ENCODE measurements around the gene SPG7. TPM values are rescaled to one million over a fixed set of nuclear protein-coding genes. Genes with fewer than 3 reads are reported as not detected.

Gene SPG7
- total and polyA plus RNA-seq, 9 of the 15 experiments (the other 6 are each of a cell fraction or from before 2014, with no cell fraction given): 5.8 to 89.1 (median 49.4) TPM

DNA sequence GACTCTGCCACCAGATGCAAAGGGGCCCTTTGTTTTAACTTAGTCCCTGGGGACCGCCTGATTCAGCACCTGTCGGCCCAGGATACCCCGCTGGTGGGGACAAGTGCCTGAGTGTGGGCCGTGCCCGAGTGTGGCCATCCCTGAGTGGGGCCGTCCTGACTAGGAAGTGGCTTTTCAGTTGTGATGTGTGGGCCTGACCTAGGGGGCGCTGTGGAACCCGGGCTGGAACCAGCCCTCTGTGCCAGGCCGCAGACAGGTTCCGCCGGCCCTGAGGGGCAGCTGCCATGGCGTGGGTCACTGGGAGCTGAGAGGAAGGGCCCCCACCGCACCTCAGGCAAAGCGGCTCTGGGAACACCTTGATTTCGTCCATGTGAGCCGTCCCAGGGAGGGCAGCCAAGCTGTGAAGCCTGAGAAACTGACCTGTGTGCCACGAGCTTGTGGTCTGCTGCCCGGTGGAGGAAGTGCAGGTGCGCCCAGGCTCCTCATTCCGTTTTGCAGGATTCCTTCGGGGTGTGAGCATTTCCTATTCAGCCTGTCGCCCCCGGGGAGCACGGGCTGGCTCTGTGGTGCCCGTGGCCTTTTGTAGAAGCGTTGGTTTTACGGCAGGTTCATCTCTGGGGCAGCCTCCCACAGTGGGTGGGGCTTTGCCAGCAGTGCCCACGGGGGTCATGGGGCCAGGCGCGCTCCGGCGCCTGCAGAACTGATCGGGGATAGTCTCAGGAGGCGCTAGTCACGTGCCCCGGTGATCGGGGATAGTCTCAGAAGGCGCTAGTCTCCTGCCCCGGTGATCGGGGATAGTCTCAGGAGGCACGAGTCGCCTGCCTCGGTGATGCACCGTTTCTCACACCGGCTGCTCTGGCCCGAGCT lies 57.5 kb downstream of the SPG7 start:
- intact Hi-C loops (cut with micrococcal nuclease): loop anchor here (10.0 kb wide), 1 partner anchor 761 kb away; the partner anchor contains the start of gene CDT1
- CTCF ChIA-PET (ENCODE audit: low intra/inter-chr PET ratio): no interaction called here
- peak overlapping the region; percentile 21; the same call in 1 of the 3 replicates for H3K27ac ChIP-seq (ENCODE audit: extremely low read depth, low read depth, low read length)
- H2AFZ ChIP-seq (ENCODE audit: low read depth, low read length): peak overlapping the region; percentile 10; the same call in 1 of the 2 replicates
- DNase-seq (ENCODE audit: extremely low read depth in 1 of 4, low spot score in 3 of 4) (peak; percentile 59 to 81 (median 61)), ATAC-seq (peak; percentile 58), FAIRE-seq (no peak)
- 1% methylated on average over 46 of the region's 46 CpGs for WGBS (ENCODE audit: insufficient coverage, low coverage, missing lambda C conversion rate)
- BruUV-seq (replicated peaks): no TSS peak
- peaks cover 39% of the 10 kb centered on the region for H3K79me2 ChIP-seq (ENCODE audit: control insufficient read depth, insufficient read depth, low read length)
- H3K4me2 ChIP-seq (ENCODE audit: insufficient read depth, low read length): peak overlapping the region; percentile 99
- H3K9me3 ChIP-seq (replicated peaks; ENCODE audit: control insufficient read depth, insufficient read depth, low read depth, low read length): 0 out of 2 replicates have a peak, but pooled peaks cover 2% of the 10 kb centered on the region
- peak overlapping the region; percentile 17 to 90; a peak in 3 of 4 replicates for H3K9ac ChIP-seq (ENCODE audit: insufficient read depth in 1 of 2, low read depth in 2 of 2, low read length in 2 of 2)
- H3K27me3 ChIP-seq (ENCODE audit: control insufficient read depth in 2 of 2, insufficient read depth in 2 of 2, low read length in 2 of 2): no peaks in the 10 kb centered on the region; a peak in 1 of 5 replicates
- in situ Hi-C loops (cut with MboI): no loop called here
- peaks cover 60% of the 10 kb centered on the region for H4K20me1 ChIP-seq (replicated peaks; ENCODE audit: control insufficient read depth, insufficient read depth, low read length)
- POLR2A ChIA-PET: interaction anchor here (0.5 to 2.7 kb wide), 10 partner anchors 8 to 1925 kb away, joined by 3 to 15 read pairs (median 4); partner anchors contain the start of genes CPNE7 and VPS9D1
- peak overlapping the region; percentile 7; the same call in 1 of the 2 replicates for H3K4me3 ChIP-seq
- H3K36me3 ChIP-seq (ENCODE audit: control insufficient read depth, insufficient read depth, low read length): peaks cover 40% of the 10 kb centered on the region
- peaks cover 39 to 65% of the 10 kb centered on the region in 2 experiments for H3K4me1 ChIP-seq (replicated peaks in 1 of 2; ENCODE audit: control insufficient read depth in 2 of 2, insufficient read depth in 2 of 2, low read length in 2 of 2)
- H3K9me1 ChIP-seq (ENCODE audit: control insufficient read depth, insufficient read depth, low read length): peaks cover 6% of the 10 kb centered on the region
- TF ChIP-seq, protein P1, sequence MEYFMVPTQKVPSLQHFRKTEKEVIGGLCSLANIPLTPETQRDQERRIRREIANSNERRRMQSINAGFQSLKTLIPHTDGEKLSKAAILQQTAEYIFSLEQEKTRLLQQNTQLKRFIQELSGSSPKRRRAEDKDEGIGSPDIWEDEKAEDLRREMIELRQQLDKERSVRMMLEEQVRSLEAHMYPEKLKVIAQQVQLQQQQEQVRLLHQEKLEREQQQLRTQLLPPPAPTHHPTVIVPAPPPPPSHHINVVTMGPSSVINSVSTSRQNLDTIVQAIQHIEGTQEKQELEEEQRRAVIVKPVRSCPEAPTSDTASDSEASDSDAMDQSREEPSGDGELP (CRISPR knock-in tag; IDR thresholded peaks at IDR 0.05; ENCODE audit: borderline replicate concordance): peak; percentile 61; the same call in 1 of the 2 replicates
- TF ChIP-seq RFX5 (IDR thresholded peaks at IDR 0.05; ENCODE audit: low read depth, low read length) (no peak), CREB1 (IDR thresholded peaks at IDR 0.05) (0 out of 2 replicates have a peak, but pooled peaks have one; percentile 33), CREB1 (CRISPR knock-in tag; IDR thresholded peaks at IDR 0.05) (no peak), ADNP (tag; IDR thresholded peaks at IDR 0.05) (peak; percentile 37; the same call in 1 of the 2 replicates), MYNN (IDR thresholded peaks at IDR 0.05) (peak; percentile 23; the same call in 1 of the 2 replicates), MYNN (CRISPR knock-in tag; IDR thresholded peaks at IDR 0.05) (no peak)
- TF ChIP-seq, protein P2, sequence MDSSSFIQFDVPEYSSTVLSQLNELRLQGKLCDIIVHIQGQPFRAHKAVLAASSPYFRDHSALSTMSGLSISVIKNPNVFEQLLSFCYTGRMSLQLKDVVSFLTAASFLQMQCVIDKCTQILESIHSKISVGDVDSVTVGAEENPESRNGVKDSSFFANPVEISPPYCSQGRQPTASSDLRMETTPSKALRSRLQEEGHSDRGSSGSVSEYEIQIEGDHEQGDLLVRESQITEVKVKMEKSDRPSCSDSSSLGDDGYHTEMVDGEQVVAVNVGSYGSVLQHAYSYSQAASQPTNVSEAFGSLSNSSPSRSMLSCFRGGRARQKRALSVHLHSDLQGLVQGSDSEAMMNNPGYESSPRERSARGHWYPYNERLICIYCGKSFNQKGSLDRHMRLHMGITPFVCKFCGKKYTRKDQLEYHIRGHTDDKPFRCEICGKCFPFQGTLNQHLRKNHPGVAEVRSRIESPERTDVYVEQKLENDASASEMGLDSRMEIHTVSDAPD (CRISPR knock-in tag; IDR thresholded peaks at IDR 0.05): no peak
- TF ChIP-seq, protein P3, sequence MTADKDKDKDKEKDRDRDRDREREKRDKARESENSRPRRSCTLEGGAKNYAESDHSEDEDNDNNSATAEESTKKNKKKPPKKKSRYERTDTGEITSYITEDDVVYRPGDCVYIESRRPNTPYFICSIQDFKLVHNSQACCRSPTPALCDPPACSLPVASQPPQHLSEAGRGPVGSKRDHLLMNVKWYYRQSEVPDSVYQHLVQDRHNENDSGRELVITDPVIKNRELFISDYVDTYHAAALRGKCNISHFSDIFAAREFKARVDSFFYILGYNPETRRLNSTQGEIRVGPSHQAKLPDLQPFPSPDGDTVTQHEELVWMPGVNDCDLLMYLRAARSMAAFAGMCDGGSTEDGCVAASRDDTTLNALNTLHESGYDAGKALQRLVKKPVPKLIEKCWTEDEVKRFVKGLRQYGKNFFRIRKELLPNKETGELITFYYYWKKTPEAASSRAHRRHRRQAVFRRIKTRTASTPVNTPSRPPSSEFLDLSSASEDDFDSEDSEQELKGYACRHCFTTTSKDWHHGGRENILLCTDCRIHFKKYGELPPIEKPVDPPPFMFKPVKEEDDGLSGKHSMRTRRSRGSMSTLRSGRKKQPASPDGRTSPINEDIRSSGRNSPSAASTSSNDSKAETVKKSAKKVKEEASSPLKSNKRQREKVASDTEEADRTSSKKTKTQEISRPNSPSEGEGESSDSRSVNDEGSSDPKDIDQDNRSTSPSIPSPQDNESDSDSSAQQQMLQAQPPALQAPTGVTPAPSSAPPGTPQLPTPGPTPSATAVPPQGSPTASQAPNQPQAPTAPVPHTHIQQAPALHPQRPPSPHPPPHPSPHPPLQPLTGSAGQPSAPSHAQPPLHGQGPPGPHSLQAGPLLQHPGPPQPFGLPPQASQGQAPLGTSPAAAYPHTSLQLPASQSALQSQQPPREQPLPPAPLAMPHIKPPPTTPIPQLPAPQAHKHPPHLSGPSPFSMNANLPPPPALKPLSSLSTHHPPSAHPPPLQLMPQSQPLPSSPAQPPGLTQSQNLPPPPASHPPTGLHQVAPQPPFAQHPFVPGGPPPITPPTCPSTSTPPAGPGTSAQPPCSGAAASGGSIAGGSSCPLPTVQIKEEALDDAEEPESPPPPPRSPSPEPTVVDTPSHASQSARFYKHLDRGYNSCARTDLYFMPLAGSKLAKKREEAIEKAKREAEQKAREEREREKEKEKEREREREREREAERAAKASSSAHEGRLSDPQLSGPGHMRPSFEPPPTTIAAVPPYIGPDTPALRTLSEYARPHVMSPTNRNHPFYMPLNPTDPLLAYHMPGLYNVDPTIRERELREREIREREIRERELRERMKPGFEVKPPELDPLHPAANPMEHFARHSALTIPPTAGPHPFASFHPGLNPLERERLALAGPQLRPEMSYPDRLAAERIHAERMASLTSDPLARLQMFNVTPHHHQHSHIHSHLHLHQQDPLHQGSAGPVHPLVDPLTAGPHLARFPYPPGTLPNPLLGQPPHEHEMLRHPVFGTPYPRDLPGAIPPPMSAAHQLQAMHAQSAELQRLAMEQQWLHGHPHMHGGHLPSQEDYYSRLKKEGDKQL (CRISPR knock-in tag; IDR thresholded peaks at IDR 0.05; ENCODE audit: borderline replicate concordance): 0 out of 2 replicates have a peak, but pooled peaks have one; percentile 37
- TF ChIP-seq, protein P4, sequence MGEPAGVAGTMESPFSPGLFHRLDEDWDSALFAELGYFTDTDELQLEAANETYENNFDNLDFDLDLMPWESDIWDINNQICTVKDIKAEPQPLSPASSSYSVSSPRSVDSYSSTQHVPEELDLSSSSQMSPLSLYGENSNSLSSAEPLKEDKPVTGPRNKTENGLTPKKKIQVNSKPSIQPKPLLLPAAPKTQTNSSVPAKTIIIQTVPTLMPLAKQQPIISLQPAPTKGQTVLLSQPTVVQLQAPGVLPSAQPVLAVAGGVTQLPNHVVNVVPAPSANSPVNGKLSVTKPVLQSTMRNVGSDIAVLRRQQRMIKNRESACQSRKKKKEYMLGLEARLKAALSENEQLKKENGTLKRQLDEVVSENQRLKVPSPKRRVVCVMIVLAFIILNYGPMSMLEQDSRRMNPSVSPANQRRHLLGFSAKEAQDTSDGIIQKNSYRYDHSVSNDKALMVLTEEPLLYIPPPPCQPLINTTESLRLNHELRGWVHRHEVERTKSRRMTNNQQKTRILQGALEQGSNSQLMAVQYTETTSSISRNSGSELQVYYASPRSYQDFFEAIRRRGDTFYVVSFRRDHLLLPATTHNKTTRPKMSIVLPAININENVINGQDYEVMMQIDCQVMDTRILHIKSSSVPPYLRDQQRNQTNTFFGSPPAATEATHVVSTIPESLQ (CRISPR knock-in tag; IDR thresholded peaks at IDR 0.05): no peak
